ENCODE measurements around the gene ANKRD60.
A peak's percentile ranks its signal among the peaks of the same experiment; 100 is the strongest.

The ANKRD60 gene

DNA sequence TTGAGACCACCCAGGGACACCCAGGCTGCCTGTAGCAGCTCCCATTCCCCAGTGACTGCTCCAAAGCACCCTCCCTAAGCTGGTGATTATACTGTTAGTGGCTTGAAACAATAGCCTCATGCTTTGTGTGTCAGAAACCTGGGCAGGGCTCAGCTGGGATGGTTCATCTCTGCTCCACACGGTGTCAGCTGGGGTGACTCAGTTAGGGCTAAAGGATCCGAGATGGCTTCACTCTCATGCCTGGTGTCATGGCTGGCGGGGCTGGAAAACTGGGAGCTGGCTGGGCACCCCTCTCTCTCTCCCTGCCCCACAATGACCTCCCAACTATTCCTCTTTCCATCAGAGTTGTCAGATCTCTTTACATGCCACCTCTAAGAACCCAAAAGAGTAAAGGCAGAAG is 44.4 kb downstream of the ANKRD60 start:
- no peak overlapping the region for H3K4me3 ChIP-seq (ENCODE audit: low read depth, low read length)
- TF ChIP-seq CTCF (IDR thresholded peaks at IDR 0.05; ENCODE audit: borderline replicate concordance, insufficient read depth, low read depth, low read length), result no peak

DNA sequence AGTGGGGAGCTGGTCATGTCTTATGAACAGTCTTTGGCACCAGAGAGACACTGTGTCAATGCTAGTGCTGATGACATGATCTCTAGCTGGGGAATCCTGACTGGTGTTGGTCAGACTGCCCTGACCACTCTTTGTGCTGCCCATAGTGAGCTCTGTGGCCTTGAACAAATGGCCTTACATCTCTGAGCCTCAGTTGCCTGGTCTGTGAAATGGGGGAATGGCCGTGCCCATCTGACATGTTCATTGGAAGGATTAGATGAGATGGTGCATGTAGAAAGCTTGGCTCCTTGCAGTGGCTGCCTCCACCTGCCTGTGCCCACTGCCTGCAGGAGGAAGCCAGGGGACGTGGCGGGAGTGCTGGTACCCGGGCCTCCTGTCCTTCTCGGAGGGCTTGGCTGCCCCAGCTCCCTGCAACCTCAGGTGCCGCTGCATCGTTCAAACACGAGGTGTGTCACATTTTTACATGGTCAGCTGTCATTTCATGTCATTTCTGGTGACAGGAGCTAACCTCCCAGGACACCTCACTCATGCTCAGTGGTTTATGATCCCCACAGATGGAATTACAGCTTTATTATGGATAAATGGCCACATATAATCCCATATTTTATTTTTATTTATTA is 45.8 kb downstream of the ANKRD60 start:
- no peak overlapping the region for H3K4me3 ChIP-seq (ENCODE audit: low read depth, low read length)
- TF ChIP-seq CTCF (IDR thresholded peaks at IDR 0.05; ENCODE audit: borderline replicate concordance, insufficient read depth, low read depth, low read length), result no peak

DNA sequence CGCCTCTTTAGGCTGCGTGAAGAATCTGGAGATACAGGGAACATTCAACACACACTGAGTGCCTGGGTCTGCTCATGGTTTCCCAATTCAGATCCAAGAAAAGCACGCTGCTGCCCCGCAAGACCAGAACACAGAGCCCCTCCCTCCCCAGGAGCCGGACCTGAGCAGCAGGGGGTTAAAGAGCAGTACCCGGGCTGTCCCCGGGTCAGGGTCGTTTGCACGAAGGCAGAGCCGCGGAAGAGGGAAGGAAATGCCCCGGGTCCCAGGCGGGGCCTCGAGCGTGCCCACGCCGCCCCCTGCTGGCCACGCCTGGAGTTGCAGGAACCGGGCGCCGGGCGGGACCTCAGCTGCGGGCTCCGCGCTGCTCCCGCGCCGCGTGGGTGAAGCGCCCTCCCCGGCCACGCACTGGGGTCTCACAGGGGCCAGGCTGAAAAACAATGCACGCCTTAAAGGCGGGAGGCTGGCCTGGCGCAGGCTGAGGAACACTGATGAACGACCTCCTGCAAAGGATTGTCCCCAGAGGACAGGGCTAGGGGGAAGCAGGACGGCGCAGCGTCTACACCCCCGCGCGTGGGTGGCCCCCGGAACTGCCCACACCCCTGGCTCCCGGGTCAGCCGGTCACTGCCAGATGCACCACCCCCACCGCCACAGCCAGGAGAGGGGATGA is 48.9 kb downstream of the ANKRD60 start:
- TF ChIP-seq CTCF (IDR thresholded peaks at IDR 0.05; ENCODE audit: borderline replicate concordance, insufficient read depth, low read depth, low read length), result peak; percentile 97
- no peak overlapping the region for H3K4me3 ChIP-seq (ENCODE audit: low read depth, low read length)

- H3K4me3 ChIP-seq (ENCODE audit: low read depth, low read length), result no peak overlapping the region
- TF ChIP-seq CTCF (IDR thresholded peaks at IDR 0.05; ENCODE audit: borderline replicate concordance, insufficient read depth, low read depth, low read length), result no peak
Measured at GRCh38 chr20:58179083-58179431, 49.4 kb downstream of the ANKRD60 start.

GRCh38 chr20:58177799-58178198 is 50.7 kb downstream of the ANKRD60 start:
- no peak overlapping the region for H3K4me3 ChIP-seq (ENCODE audit: low read depth, low read length)
- TF ChIP-seq CTCF (IDR thresholded peaks at IDR 0.05; ENCODE audit: borderline replicate concordance, insufficient read depth, low read depth, low read length), result no peak

DNA sequence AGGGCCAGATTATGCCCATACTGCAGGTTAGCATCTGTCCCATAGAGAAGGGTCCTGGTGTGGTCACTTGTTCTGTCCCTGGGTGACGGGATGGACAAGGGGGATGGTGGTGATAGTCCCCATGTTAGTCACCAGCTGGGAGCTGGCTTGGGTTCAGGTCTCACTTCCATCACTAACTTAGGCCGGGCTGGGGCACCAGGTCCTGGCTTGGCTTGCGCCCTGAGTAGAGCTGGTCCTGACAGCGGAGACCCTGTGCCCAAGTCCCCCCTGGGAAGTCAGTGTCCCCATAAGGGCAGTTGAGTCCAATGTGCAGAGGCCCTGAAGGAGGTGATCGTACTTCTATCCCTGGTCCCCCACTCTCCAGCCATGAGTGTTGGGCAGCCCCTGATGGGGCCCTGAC is 52.6 kb downstream of the ANKRD60 start:
- no peak overlapping the region for H3K4me3 ChIP-seq (ENCODE audit: low read depth, low read length)
- no peak for TF ChIP-seq CTCF (IDR thresholded peaks at IDR 0.05; ENCODE audit: borderline replicate concordance, insufficient read depth, low read depth, low read length)

DNA sequence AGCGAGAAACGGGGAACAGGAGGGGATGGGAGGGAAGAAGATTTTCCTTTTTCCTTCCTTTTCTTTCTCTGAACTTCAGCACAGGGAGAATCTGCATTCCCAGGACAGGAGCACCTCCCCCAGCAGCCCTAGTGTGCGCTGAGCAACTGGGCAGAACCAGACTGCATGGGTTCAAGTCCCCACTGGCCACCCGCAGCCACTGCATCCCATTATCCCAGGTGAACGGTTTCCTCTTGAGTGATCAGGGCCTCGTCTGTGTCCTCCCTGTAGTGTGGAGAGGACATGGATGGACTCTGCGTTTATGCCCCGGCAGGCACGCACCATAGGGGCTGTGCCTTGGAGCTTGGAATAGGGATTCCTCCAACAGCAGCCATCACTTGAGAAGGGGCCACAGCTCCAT is 53.0 kb downstream of the ANKRD60 start:
- no peak overlapping the region for H3K4me3 ChIP-seq (ENCODE audit: low read depth, low read length)
- TF ChIP-seq CTCF (IDR thresholded peaks at IDR 0.05; ENCODE audit: borderline replicate concordance, insufficient read depth, low read depth, low read length), result no peak
